CD14-positive monocyte (primary cell): ENCODE measurements around the gene CTNND2. TPM values are rescaled to one million over a fixed set of nuclear protein-coding genes. Genes with fewer than 3 reads are reported as not detected.

Experiments
- DNase-seq, 3 donors: peaks; one replicate each; pipeline ENCODE4 v3.0.0-alpha.2; 2011 to 2022
- H2AFZ ChIP-seq: 2 replicates; pipeline ENCODE4 v1.6.0; 2012; ENCODE audit warnings: mild to moderate bottlenecking, low read depth, low read length, inconsistent platforms; ENCODE audit not compliant: insufficient read depth, poor library complexity, severe bottlenecking
- H3K27ac ChIP-seq, 2 donors: 1 replicate in 1 of 2; 2 replicates in 1 of 2; pipeline ENCODE4 v1.5.1; 2012 to 2013; ENCODE audit warnings: low read length in 2 of 2, control low read depth in 1 of 2, inconsistent platforms in 1 of 2, low read depth in 1 of 2, mild to moderate bottlenecking in 1 of 2
- H3K27me3 ChIP-seq, 2 donors: one replicate each; pipeline versions ENCODE4 v1.6.0 to v1.6.1; 2011 to 2013; ENCODE audit warnings: low read length in 2 of 2; ENCODE audit not compliant: control insufficient read depth in 2 of 2, insufficient read depth in 2 of 2
- H3K36me3 ChIP-seq, 2 donors: replicated peaks in 1 of 2; 1 replicate in 1 of 2; 2 replicates in 1 of 2; pipeline versions ENCODE4 v1.5.1 to v1.6.1; 2012 to 2013; ENCODE audit warnings: low read length in 2 of 2, control low read depth in 1 of 2, inconsistent platforms in 1 of 2, mild to moderate bottlenecking in 1 of 2; ENCODE audit not compliant: insufficient read depth in 2 of 2, control insufficient read depth in 1 of 2
- H3K4me1 ChIP-seq, 2 donors: 1 replicate in 1 of 2; 2 replicates in 1 of 2; pipeline versions ENCODE4 v1.5.1 to v1.6.1; 2012 to 2013; ENCODE audit warnings: low read length in 2 of 2, control low read depth in 1 of 2, inconsistent platforms in 1 of 2, mild to moderate bottlenecking in 1 of 2, moderate library complexity in 1 of 2; ENCODE audit not compliant: insufficient read depth in 2 of 2, control insufficient read depth in 1 of 2
- H3K4me2 ChIP-seq: replicated peaks from 2 replicates; pipeline ENCODE3; 2012; ENCODE audit warnings: low read length, moderate library complexity, mild to moderate bottlenecking; ENCODE audit not compliant: poor library complexity, severe bottlenecking; ENCODE audit errors: extremely low read depth
- H3K4me3 ChIP-seq, 3 experiments: fragments of 200-600 bp in 1 of 3; sonication (generic) in 1 of 3; replicated peaks in 1 of 3; 1 replicate in 2 of 3; 2 replicates in 1 of 3; pipeline ENCODE4 v1.5.1; 2011 to 2013; ENCODE audit warnings: low read length in 3 of 3, mild to moderate bottlenecking in 3 of 3, control low read depth in 2 of 3, low read depth in 2 of 3, inconsistent platforms in 1 of 3, moderate library complexity in 1 of 3
- H3K79me2 ChIP-seq: 2 replicates; pipeline ENCODE4 v1.6.0; 2012; ENCODE audit warnings: mild to moderate bottlenecking, control low read depth, inconsistent platforms, low read length, moderate library complexity; ENCODE audit not compliant: insufficient read depth
- H3K9ac ChIP-seq: 2 replicates; pipeline ENCODE4 v1.6.0; 2017; ENCODE audit warnings: low read length, mild to moderate bottlenecking; ENCODE audit not compliant: insufficient read depth, poor library complexity, severe bottlenecking
- H3K9me3 ChIP-seq, 2 donors: replicated peaks in 1 of 2; 1 replicate in 1 of 2; 2 replicates in 1 of 2; pipeline versions ENCODE4 v1.5.1 to v1.6.1; 2012 to 2013; ENCODE audit warnings: low read length in 2 of 2, control low read depth in 1 of 2; ENCODE audit not compliant: control insufficient read depth in 1 of 2, insufficient read depth in 1 of 2
- H4K20me1 ChIP-seq: 2 replicates; pipeline ENCODE4 v1.6.0; 2012; ENCODE audit warnings: mild to moderate bottlenecking, low read length, control low read depth, moderate library complexity; ENCODE audit not compliant: insufficient read depth
- H3K27ac Mint-ChIP-seq, 7 donors: one replicate each; pipeline ENCODE4 v1.8.0; 2020; ENCODE audit warnings: mild to moderate bottlenecking in 7 of 7, mixed read lengths in 7 of 7, moderate library complexity in 6 of 7, inconsistent platforms in 2 of 7
- H3K27me3 Mint-ChIP-seq, 3 donors: one replicate each; pipeline ENCODE4 v1.8.0; 2021 to 2022; ENCODE audit warnings: low read depth in 3 of 3, mild to moderate bottlenecking in 3 of 3, mixed read lengths in 3 of 3, moderate library complexity in 3 of 3, inconsistent platforms in 1 of 3
- H3K36me3 Mint-ChIP-seq, 2 donors: one replicate each; pipeline ENCODE4 v1.8.0; 2020; ENCODE audit warnings: mixed read lengths in 2 of 2, inconsistent platforms in 1 of 2, mild to moderate bottlenecking in 1 of 2
- H3K4me1 Mint-ChIP-seq: one replicate; pipeline ENCODE4 v1.8.0; 2020; ENCODE audit warnings: mild to moderate bottlenecking, mixed read lengths
- H3K4me3 Mint-ChIP-seq, 2 donors: one replicate each; pipeline ENCODE4 v1.8.0; 2020; ENCODE audit warnings: mild to moderate bottlenecking in 2 of 2, mixed read lengths in 2 of 2, moderate library complexity in 1 of 2
- H3K9me3 Mint-ChIP-seq, 7 donors: one replicate each; pipeline ENCODE4 v1.8.0; 2020 to 2022; ENCODE audit warnings: mixed read lengths in 7 of 7, mild to moderate bottlenecking in 6 of 7, moderate library complexity in 6 of 7, inconsistent platforms in 2 of 7
- WGBS: methylation state at CpG from one replicate; pipeline ENCODE4 v1.1.5; 2013; ENCODE audit warnings: missing lambda C conversion rate; ENCODE audit not compliant: insufficient coverage; 5-methylcytosine and 5-hydroxymethylcytosine counted together
- intact Hi-C, 2 donors: fragments of 100-400 bp; cut with micrococcal nuclease; formaldehyde crosslinking; loops; one replicate each; pipeline versions ENCODE4 v1.15.0 to v1.15.1; 2023
- polyA plus RNA-seq, 3 donors: library from polyadenylated mRNA; depleted of rRNA in 1 of 3; unstranded in 2 of 3; stranded (reverse) in 1 of 3; fragments of 300-500 nt in 2 of 3; fragments of >200 nt in 1 of 3; fragmentation: Illumina TruSeq in 2 of 3; gene quantifications; 1 replicate in 2 of 3; 2 replicates in 1 of 3; pipeline ENCODE4 v1.2.3, GENCODE V29; 2012 to 2021
- TF ChIP-seq, protein P1 (sequence below): fragments of 200-600 bp; IDR thresholded peaks from one replicate; pipeline ENCODE4 v1.8.0; 2022; ENCODE audit warnings: antibody characterized with exemption, mild to moderate bottlenecking

CTNND2 gene
- polyA plus RNA-seq, 3 donors: not detected

DNA sequence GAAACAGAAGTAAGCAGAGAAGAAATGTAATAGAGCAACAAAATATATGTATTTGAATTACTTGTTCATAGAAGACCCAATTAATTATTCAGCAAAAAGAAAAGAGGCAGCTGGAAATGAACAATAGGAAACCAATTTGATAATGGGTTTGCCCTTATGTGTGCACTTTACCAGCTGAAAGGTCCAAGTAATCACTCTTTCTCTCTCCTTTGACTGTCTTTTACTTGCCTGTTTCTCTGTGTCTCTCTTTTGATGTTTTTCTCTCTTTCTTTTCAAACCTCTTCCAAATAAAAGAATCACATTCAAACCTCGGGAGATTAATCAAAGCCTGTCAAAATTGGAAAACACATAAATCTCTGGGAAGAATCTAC lies 51.5 kb downstream of the CTNND2 start:
- no peaks in the 10 kb centered on the region for H3K36me3 ChIP-seq
- H3K4me1 ChIP-seq: no peaks in the 10 kb centered on the region
- Mint-ChIP-seq H3K4me3 (no peak overlapping the region), H3K27me3 (no peaks in the 10 kb centered on the region), H3K36me3 (no peaks in the 10 kb centered on the region), H3K27ac (no peak overlapping the region), H3K9me3 (peaks cover 0 to 4% (median 0%) of the 10 kb centered on the region in 7 donors), H3K4me1 (no peaks in the 10 kb centered on the region)
- intact Hi-C loops: no loop called here
- H3K9ac ChIP-seq: no peak overlapping the region
- DNase-seq: no peak
- no peaks in the 10 kb centered on the region for H3K27me3 ChIP-seq
- TF ChIP-seq, protein P1, sequence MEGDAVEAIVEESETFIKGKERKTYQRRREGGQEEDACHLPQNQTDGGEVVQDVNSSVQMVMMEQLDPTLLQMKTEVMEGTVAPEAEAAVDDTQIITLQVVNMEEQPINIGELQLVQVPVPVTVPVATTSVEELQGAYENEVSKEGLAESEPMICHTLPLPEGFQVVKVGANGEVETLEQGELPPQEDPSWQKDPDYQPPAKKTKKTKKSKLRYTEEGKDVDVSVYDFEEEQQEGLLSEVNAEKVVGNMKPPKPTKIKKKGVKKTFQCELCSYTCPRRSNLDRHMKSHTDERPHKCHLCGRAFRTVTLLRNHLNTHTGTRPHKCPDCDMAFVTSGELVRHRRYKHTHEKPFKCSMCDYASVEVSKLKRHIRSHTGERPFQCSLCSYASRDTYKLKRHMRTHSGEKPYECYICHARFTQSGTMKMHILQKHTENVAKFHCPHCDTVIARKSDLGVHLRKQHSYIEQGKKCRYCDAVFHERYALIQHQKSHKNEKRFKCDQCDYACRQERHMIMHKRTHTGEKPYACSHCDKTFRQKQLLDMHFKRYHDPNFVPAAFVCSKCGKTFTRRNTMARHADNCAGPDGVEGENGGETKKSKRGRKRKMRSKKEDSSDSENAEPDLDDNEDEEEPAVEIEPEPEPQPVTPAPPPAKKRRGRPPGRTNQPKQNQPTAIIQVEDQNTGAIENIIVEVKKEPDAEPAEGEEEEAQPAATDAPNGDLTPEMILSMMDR: no peak
- H3K27ac ChIP-seq: no peak overlapping the region
- no peak overlapping the region for H3K4me3 ChIP-seq
- WGBS: no CpG with 5 or more reads among the region's 1 CpG
- H3K4me2 ChIP-seq: no peak overlapping the region
- no peak overlapping the region for H2AFZ ChIP-seq
- H3K9me3 ChIP-seq: no peaks in the 10 kb centered on the region
- H4K20me1 ChIP-seq: no peaks in the 10 kb centered on the region
- H3K79me2 ChIP-seq: no peaks in the 10 kb centered on the region

DNA sequence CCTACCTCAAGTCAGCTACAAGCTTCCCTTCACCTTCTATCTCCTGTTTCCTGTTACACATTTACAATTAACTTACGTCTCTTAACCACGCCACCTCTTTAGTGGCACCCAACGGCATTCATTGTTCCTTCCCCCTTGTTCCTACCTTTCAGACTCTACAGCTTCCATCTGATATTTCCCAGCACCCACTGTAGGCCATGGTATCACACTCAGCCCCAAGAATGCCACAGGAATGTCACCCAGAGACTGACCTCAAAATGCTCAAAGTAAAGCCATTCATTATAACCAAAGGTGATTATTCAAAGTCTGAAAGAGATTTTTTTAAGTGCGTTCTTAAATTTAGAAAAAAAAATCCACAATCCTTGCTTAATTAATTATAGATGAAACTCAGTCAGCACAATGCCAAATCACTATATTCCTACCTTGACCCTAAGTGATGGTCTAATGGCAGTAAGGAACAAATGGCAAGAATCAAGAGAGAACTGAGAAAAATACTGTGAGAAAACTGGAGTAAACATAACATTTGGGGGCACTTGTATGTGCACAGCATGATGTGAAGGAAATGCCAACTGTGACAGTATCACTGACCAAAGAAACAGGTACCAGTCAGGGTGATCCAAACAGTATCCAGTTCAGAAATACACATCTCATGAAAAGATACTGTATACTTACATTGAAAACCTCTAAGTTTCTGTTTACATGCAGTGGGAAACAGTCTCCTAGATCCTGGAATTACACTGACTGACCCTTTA lies 52.1 kb downstream of the CTNND2 start:
- no peaks in the 10 kb centered on the region for H3K27me3 ChIP-seq
- intact Hi-C loops: no loop called here
- no peaks in the 10 kb centered on the region for H3K9me3 ChIP-seq
- H3K4me1 ChIP-seq: no peaks in the 10 kb centered on the region
- no peak overlapping the region for H3K27ac ChIP-seq
- Mint-ChIP-seq H3K27me3 (no peaks in the 10 kb centered on the region), H3K4me3 (no peak overlapping the region), H3K27ac (no peak overlapping the region), H3K4me1 (no peaks in the 10 kb centered on the region), H3K36me3 (no peaks in the 10 kb centered on the region), H3K9me3 (peaks cover 0 to 3% (median 0%) of the 10 kb centered on the region in 7 donors)
- no peaks in the 10 kb centered on the region for H3K36me3 ChIP-seq
- no peaks in the 10 kb centered on the region for H3K79me2 ChIP-seq
- no peak overlapping the region for H3K4me2 ChIP-seq
- no peak for DNase-seq
- 81% methylated on average over 3 of the region's 4 CpGs for WGBS
- no peak overlapping the region for H3K9ac ChIP-seq
- no peaks in the 10 kb centered on the region for H4K20me1 ChIP-seq
- TF ChIP-seq, protein P1: no peak
- no peak overlapping the region for H3K4me3 ChIP-seq
- H2AFZ ChIP-seq: no peak overlapping the region
